ENCODE measurements around the gene RAPGEF1.
A peak's percentile ranks its signal among the peaks of the same experiment; 100 is the strongest.

The RAPGEF1 gene

GRCh38 chr9:131580358-131580757 is 159.5 kb downstream of the RAPGEF1 start:
- DNase-seq: no peak

GRCh38 chr9:131579789-131580211 is 160.1 kb downstream of the RAPGEF1 start:
- no peak for DNase-seq

- DNase-seq: peak; percentile 59
Observed at GRCh38 chr9:131578731-131579504, 161.0 kb downstream of the RAPGEF1 start.

GRCh38 chr9:131578021-131578420 is 161.9 kb downstream of the RAPGEF1 start:
- no peak for DNase-seq

- DNase-seq: no peak
Observed at GRCh38 chr9:131577005-131578000, 162.6 kb downstream of the RAPGEF1 start.

GRCh38 chr9:131575946-131576853 is 163.7 kb downstream of the RAPGEF1 start:
- DNase-seq: no peak

GRCh38 chr9:131574730-131575640 is 164.9 kb downstream of the RAPGEF1 start:
- DNase-seq: no peak

GRCh38 chr9:131567910-131568309 is 172.0 kb downstream of the RAPGEF1 start:
- no peak for DNase-seq

GRCh38 chr9:131566158-131566557 is 173.7 kb downstream of the RAPGEF1 start:
- no peak for DNase-seq

GRCh38 chr9:131565369-131565768 is 174.5 kb downstream of the RAPGEF1 start:
- DNase-seq: no peak

GRCh38 chr9:131562032-131562959 is 177.6 kb downstream of the RAPGEF1 start:
- no peak for DNase-seq

GRCh38 chr9:131559421-131560000 is 180.4 kb downstream of the RAPGEF1 start:
- DNase-seq: no peak

GRCh38 chr9:131557855-131558548 is 181.9 kb downstream of the RAPGEF1 start:
- DNase-seq: no peak

GRCh38 chr9:131555841-131556673 is 183.8 kb downstream of the RAPGEF1 start:
- DNase-seq: no peak

- no peak for DNase-seq
Observed at GRCh38 chr9:131554843-131555351, 185.0 kb downstream of the RAPGEF1 start.

- DNase-seq: no peak
Observed at GRCh38 chr9:131554087-131554842, 185.6 kb downstream of the RAPGEF1 start.

- no peak for DNase-seq
Observed at GRCh38 chr9:131552030-131552429, 187.8 kb downstream of the RAPGEF1 start.

Data from activated T-cell treated with anti-CD3 and anti-CD28 coated beads, Interleukin-2, amount 50 U/mL, for 1 hour (primary cell).